ENCODE measurements around the gene GRK1.

Gene GRK1

GRCh38 chr13:113632706-113633484, 34.1 kb upstream of the GRK1 start:
- no peaks in the 10 kb centered on the region for H3K9me3 ChIP-seq (ENCODE audit: control insufficient read depth in 5 of 5, low read length in 5 of 5)
- H3K36me3 ChIP-seq (ENCODE audit: control insufficient read depth in 5 of 5, insufficient read depth in 5 of 5, low read length in 5 of 5), result peaks cover 3 to 97% (median 75%) of the 10 kb centered on the region in 5 donors
- H3K4me1 ChIP-seq (ENCODE audit: control insufficient read depth in 5 of 5, insufficient read depth in 5 of 5, low read length in 5 of 5), result no peaks in the 10 kb centered on the region
- H3K9ac ChIP-seq (ENCODE audit: low read length in 5 of 5), result no peak overlapping the region
- no peak overlapping the region for H3K27ac ChIP-seq (ENCODE audit: low read depth, low read length)
- H3K27me3 ChIP-seq (ENCODE audit: control insufficient read depth in 5 of 5, insufficient read depth in 4 of 5, low read length in 5 of 5), result no peaks in the 10 kb centered on the region
- no peak overlapping the region for H3K4me3 ChIP-seq (ENCODE audit: low read depth in 1 of 5, low read length in 5 of 5)

GRCh38 chr13:113633485-113633873, 33.5 kb upstream of the GRK1 start:
- no peaks in the 10 kb centered on the region for H3K9me3 ChIP-seq (ENCODE audit: control insufficient read depth in 5 of 5, low read length in 5 of 5)
- no peak overlapping the region for H3K4me3 ChIP-seq (ENCODE audit: low read depth in 1 of 5, low read length in 5 of 5)
- H3K4me1 ChIP-seq (ENCODE audit: control insufficient read depth in 5 of 5, insufficient read depth in 5 of 5, low read length in 5 of 5), result no peaks in the 10 kb centered on the region
- H3K9ac ChIP-seq (ENCODE audit: low read length in 5 of 5), result no peak overlapping the region
- peaks cover 3 to 97% (median 79%) of the 10 kb centered on the region in 5 donors for H3K36me3 ChIP-seq (ENCODE audit: control insufficient read depth in 5 of 5, insufficient read depth in 5 of 5, low read length in 5 of 5)
- no peaks in the 10 kb centered on the region for H3K27me3 ChIP-seq (ENCODE audit: control insufficient read depth in 5 of 5, insufficient read depth in 4 of 5, low read length in 5 of 5)
- H3K27ac ChIP-seq (ENCODE audit: low read depth, low read length), result no peak overlapping the region

- Histone ChIP-seq H3K4me3 (ENCODE audit: low read depth in 1 of 5, low read length in 5 of 5) (no peak overlapping the region), H3K27ac (ENCODE audit: low read depth, low read length) (no peak overlapping the region), H3K27me3 (ENCODE audit: control insufficient read depth in 5 of 5, insufficient read depth in 4 of 5, low read length in 5 of 5) (no peaks in the 10 kb centered on the region), H3K36me3 (ENCODE audit: control insufficient read depth in 5 of 5, insufficient read depth in 5 of 5, low read length in 5 of 5) (peaks cover 3 to 94% (median 80%) of the 10 kb centered on the region in 5 donors), H3K9me3 (ENCODE audit: control insufficient read depth in 5 of 5, low read length in 5 of 5) (no peaks in the 10 kb centered on the region), H3K4me1 (ENCODE audit: control insufficient read depth in 5 of 5, insufficient read depth in 5 of 5, low read length in 5 of 5) (no peaks in the 10 kb centered on the region), H3K9ac (ENCODE audit: low read length in 5 of 5) (no peak overlapping the region)
Measured at GRCh38 chr13:113634279-113635047, 32.6 kb upstream of the GRK1 start.

GRCh38 chr13:113635048-113635420, 32.0 kb upstream of the GRK1 start:
- Histone ChIP-seq H3K9me3 (ENCODE audit: control insufficient read depth in 5 of 5, low read length in 5 of 5) (no peaks in the 10 kb centered on the region), H3K27me3 (ENCODE audit: control insufficient read depth in 5 of 5, insufficient read depth in 4 of 5, low read length in 5 of 5) (no peaks in the 10 kb centered on the region), H3K4me1 (ENCODE audit: control insufficient read depth in 5 of 5, insufficient read depth in 5 of 5, low read length in 5 of 5) (no peaks in the 10 kb centered on the region), H3K36me3 (ENCODE audit: control insufficient read depth in 5 of 5, insufficient read depth in 5 of 5, low read length in 5 of 5) (peaks cover 3 to 94% (median 81%) of the 10 kb centered on the region in 5 donors), H3K27ac (ENCODE audit: low read depth, low read length) (no peak overlapping the region), H3K4me3 (ENCODE audit: low read depth in 1 of 5, low read length in 5 of 5) (no peak overlapping the region), H3K9ac (ENCODE audit: low read length in 5 of 5) (no peak overlapping the region)

GRCh38 chr13:113635709-113636108, 31.3 kb upstream of the GRK1 start:
- Histone ChIP-seq H3K9me3 (ENCODE audit: control insufficient read depth in 5 of 5, low read length in 5 of 5) (no peaks in the 10 kb centered on the region), H3K4me3 (ENCODE audit: low read depth in 1 of 5, low read length in 5 of 5) (no peak overlapping the region), H3K27ac (ENCODE audit: low read depth, low read length) (no peak overlapping the region), H3K36me3 (ENCODE audit: control insufficient read depth in 5 of 5, insufficient read depth in 5 of 5, low read length in 5 of 5) (peaks cover 5 to 94% (median 84%) of the 10 kb centered on the region in 5 donors), H3K4me1 (ENCODE audit: control insufficient read depth in 5 of 5, insufficient read depth in 5 of 5, low read length in 5 of 5) (no peaks in the 10 kb centered on the region), H3K27me3 (ENCODE audit: control insufficient read depth in 5 of 5, insufficient read depth in 4 of 5, low read length in 5 of 5) (no peaks in the 10 kb centered on the region), H3K9ac (ENCODE audit: low read length in 5 of 5) (no peak overlapping the region)

GRCh38 chr13:113636266-113636963, 30.6 kb upstream of the GRK1 start:
- no peaks in the 10 kb centered on the region for H3K9me3 ChIP-seq (ENCODE audit: control insufficient read depth in 5 of 5, low read length in 5 of 5)
- H3K4me3 ChIP-seq (ENCODE audit: low read depth in 1 of 5, low read length in 5 of 5), result no peak overlapping the region
- H3K36me3 ChIP-seq (ENCODE audit: control insufficient read depth in 5 of 5, insufficient read depth in 5 of 5, low read length in 5 of 5), result peaks cover 6 to 89% (median 80%) of the 10 kb centered on the region in 5 donors
- no peak overlapping the region for H3K9ac ChIP-seq (ENCODE audit: low read length in 5 of 5)
- H3K4me1 ChIP-seq (ENCODE audit: control insufficient read depth in 5 of 5, insufficient read depth in 5 of 5, low read length in 5 of 5), result no peaks in the 10 kb centered on the region
- no peaks in the 10 kb centered on the region for H3K27me3 ChIP-seq (ENCODE audit: control insufficient read depth in 5 of 5, insufficient read depth in 4 of 5, low read length in 5 of 5)
- no peak overlapping the region for H3K27ac ChIP-seq (ENCODE audit: low read depth, low read length)

GRCh38 chr13:113637262-113638160, 29.5 kb upstream of the GRK1 start:
- Histone ChIP-seq H3K4me1 (ENCODE audit: control insufficient read depth in 5 of 5, insufficient read depth in 5 of 5, low read length in 5 of 5) (no peaks in the 10 kb centered on the region), H3K36me3 (ENCODE audit: control insufficient read depth in 5 of 5, insufficient read depth in 5 of 5, low read length in 5 of 5) (peaks cover 6 to 85% (median 76%) of the 10 kb centered on the region in 5 donors), H3K4me3 (ENCODE audit: low read depth in 1 of 5, low read length in 5 of 5) (no peak overlapping the region), H3K27ac (ENCODE audit: low read depth, low read length) (no peak overlapping the region), H3K9me3 (ENCODE audit: control insufficient read depth in 5 of 5, low read length in 5 of 5) (no peaks in the 10 kb centered on the region), H3K9ac (ENCODE audit: low read length in 5 of 5) (no peak overlapping the region), H3K27me3 (ENCODE audit: control insufficient read depth in 5 of 5, insufficient read depth in 4 of 5, low read length in 5 of 5) (no peaks in the 10 kb centered on the region)

- Histone ChIP-seq H3K4me1 (ENCODE audit: control insufficient read depth in 5 of 5, insufficient read depth in 5 of 5, low read length in 5 of 5) (no peaks in the 10 kb centered on the region), H3K36me3 (ENCODE audit: control insufficient read depth in 5 of 5, insufficient read depth in 5 of 5, low read length in 5 of 5) (peaks cover 6 to 78% (median 69%) of the 10 kb centered on the region in 5 donors), H3K9me3 (ENCODE audit: control insufficient read depth in 5 of 5, low read length in 5 of 5) (no peaks in the 10 kb centered on the region)
Measured at GRCh38 chr13:113638173-113638746, 28.8 kb upstream of the GRK1 start.

GRCh38 chr13:113638806-113639205, 28.2 kb upstream of the GRK1 start:
- Histone ChIP-seq H3K27ac (ENCODE audit: low read depth, low read length) (no peak overlapping the region), H3K9ac (ENCODE audit: low read length in 5 of 5) (no peak overlapping the region), H3K4me1 (ENCODE audit: control insufficient read depth in 5 of 5, insufficient read depth in 5 of 5, low read length in 5 of 5) (no peaks in the 10 kb centered on the region), H3K27me3 (ENCODE audit: control insufficient read depth in 5 of 5, insufficient read depth in 4 of 5, low read length in 5 of 5) (no peaks in the 10 kb centered on the region), H3K4me3 (ENCODE audit: low read depth in 1 of 5, low read length in 5 of 5) (no peak overlapping the region), H3K9me3 (ENCODE audit: control insufficient read depth in 5 of 5, low read length in 5 of 5) (no peaks in the 10 kb centered on the region), H3K36me3 (ENCODE audit: control insufficient read depth in 5 of 5, insufficient read depth in 5 of 5, low read length in 5 of 5) (peaks cover 6 to 73% (median 64%) of the 10 kb centered on the region in 5 donors)

More at GRCh38 chr13:113638173-113638746, 28.8 kb upstream of the GRK1 start:
- Histone ChIP-seq H3K4me3 (ENCODE audit: low read depth in 1 of 5, low read length in 5 of 5) (no peak overlapping the region), H3K27me3 (ENCODE audit: control insufficient read depth in 5 of 5, insufficient read depth in 4 of 5, low read length in 5 of 5) (no peaks in the 10 kb centered on the region), H3K9ac (ENCODE audit: low read length in 5 of 5) (no peak overlapping the region), H3K27ac (ENCODE audit: low read depth, low read length) (no peak overlapping the region)
